Endothelial cell of hepatic sinusoid (primary cell): Measurements from ENCODE around the gene EFCAB14.
"Not testable (repeated sequence)": the region's sequence is repeated elsewhere in the genome, so short reads cannot be mapped to it uniquely, and the experiment has no call there.

ENCODE experiments used
- in situ Hi-C: cut with HindIII; loops from 2 replicates; pipeline ENCODE4 v1.10.0; 2017; ENCODE audit warnings: low sequenced_read_pairs

EFCAB14 gene

DNA sequence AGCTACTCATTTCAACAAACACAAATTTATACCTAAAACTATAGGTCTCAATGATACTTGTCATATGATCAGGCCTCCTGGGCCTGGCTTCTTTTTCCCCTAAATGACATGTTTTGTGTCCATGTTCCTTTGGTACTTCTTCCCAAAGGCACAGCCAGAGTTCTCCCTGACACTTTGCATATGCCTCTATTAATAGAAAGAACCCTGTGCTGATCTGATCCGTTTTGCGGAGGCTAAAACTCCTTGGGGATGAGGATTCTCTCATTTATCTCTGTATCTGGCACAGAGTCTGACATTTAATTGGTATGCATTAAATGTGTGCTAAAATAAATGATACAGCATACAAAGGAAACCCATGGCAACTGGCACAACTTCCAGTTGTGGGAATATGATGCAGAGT lies 62.3 kb downstream of the EFCAB14 start:
- in situ Hi-C loops, result no loop called here

- in situ Hi-C loops, result no loop called here
Observed at GRCh38 chr1:46655848-46656247, 63.1 kb downstream of the EFCAB14 start.

DNA sequence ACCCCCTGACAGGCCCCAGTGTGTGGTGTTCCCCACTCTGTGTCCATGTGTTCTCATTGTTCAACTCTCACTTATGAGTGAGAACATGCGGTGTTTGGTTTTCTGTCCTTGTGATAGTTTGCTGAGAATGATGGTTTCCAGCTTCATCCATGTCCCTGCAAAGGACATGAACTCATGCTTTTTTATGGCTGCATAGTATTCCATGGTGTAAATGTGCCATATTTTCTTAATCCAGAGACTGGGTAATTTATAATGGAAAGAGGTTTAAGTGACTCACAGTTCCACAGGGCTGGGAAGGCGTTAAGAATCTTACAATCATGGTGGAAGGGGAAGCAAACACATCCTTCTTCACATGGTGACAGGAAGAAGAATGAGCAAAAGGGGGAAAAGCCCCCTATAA lies 64.2 kb downstream of the EFCAB14 start:
- in situ Hi-C loops, result not testable (repeated sequence)

- in situ Hi-C loops, result no loop called here
Observed at GRCh38 chr1:46654012-46654411, 64.9 kb downstream of the EFCAB14 start.

DNA sequence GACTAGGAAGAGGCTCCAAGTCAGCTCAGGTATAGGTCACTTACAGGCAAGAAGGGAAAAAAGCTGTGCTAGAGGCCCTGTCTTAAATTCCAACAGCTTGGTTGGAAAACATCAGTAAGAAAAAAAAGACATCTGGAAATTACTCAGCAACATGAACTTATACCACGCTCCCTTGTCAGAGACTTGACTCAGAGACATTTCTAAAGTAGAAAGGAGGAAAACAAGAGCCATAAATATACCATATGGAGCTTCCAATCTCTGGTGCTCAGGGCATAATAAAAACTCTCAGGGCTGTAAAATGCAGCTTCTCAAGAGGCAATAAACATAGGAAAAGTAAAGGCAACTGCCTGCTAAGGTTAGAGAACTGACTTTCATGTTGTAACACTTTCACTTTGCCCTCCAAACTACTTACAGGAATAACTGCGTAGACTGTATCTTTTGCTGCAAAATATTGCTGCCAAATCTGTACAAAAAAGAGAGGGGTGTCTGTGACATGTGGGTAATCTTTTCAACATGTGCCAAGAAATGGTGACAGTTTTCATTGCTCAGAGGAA lies 65.4 kb downstream of the EFCAB14 start:
- in situ Hi-C loops, result no loop called here

- in situ Hi-C loops, result no loop called here
Observed at GRCh38 chr1:46652321-46653100, 66.4 kb downstream of the EFCAB14 start.

- in situ Hi-C loops, result not testable (repeated sequence)
Observed at GRCh38 chr1:46651152-46651551, 67.8 kb downstream of the EFCAB14 start.

GRCh38 chr1:46650491-46650890 lies 68.4 kb downstream of the EFCAB14 start:
- in situ Hi-C loops, result no loop called here

GRCh38 chr1:46649764-46650163 lies 69.2 kb downstream of the EFCAB14 start:
- in situ Hi-C loops, result no loop called here

DNA sequence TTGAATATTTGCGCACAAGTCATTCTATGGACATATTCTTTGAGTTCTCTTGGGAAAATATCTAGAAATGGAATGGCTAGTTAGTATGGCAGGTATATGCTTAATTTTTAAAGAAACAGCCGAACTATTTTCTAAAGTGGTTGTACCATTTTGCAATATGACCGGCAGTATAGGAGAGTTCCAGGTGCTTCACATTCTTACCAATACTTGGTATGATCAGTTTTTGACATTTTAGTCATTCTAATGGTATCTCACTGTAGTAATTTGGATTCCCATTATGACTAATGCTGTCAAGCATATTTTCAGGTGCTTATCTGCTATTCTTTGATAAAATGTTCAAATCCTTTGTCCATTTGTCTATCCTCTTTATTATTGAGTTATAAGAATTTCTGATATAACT lies 71.3 kb downstream of the EFCAB14 start:
- in situ Hi-C loops, result no loop called here

DNA sequence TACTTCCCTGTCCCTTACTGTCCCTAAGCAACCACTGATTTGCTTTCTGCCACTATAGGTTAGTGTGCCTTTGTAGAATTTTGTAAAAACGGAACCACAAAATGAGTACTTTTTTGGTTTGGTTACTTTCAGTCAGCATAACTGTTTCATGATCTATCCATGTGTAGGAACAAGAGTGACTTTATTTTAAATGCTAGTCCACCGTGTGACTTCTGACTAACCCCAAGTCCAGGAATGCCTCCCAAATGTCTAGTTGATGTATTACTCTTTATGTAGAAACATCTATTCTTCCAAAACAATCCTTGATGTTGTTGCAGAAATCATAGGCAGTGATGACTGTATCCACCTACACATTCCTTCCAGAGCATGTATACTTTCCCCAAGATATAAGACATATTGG lies 72.1 kb downstream of the EFCAB14 start:
- in situ Hi-C loops, result no loop called here

DNA sequence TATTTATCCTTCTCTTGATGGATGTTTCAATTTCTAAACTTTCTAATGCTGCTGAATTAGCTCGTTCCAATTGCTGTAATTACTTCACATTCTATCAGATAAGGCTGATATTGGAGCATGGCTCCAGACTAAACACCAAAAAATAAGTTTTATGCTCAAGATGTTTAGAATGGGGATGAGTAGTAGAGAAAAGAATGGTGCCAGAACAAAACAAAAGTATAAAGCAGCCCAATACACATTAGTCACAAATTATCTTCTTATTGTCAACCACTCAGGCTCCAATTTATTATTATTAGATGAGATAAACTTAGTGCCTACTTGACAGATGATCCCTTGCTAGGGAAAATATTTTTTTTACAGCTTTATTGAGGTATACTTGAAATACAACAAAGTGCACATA lies 72.6 kb downstream of the EFCAB14 start:
- in situ Hi-C loops, result no loop called here

DNA sequence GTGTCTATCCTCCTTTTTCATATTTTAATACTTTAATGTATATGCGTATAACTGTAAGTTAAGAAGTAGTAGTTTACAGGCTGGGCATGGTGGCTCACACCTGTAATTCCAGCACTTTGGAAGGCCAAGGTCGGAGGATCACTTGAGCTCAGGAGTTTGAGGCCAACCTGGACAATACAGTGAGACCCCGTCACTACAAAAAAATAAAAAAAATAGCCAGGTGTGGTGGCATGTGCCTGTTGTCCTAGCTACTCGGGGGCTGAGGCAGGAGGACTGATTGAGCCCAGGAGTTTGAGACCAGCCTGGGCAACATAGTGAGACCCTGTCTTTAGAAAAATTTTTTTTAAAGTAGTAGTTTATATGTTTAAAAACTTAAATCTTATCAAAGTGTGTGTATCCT lies 73.1 kb downstream of the EFCAB14 start:
- in situ Hi-C loops, result no loop called here

GRCh38 chr1:46643368-46643775 lies 75.5 kb downstream of the EFCAB14 start:
- in situ Hi-C loops, result no loop called here

GRCh38 chr1:46642115-46642680 lies 76.7 kb downstream of the EFCAB14 start:
- in situ Hi-C loops, result no loop called here

DNA sequence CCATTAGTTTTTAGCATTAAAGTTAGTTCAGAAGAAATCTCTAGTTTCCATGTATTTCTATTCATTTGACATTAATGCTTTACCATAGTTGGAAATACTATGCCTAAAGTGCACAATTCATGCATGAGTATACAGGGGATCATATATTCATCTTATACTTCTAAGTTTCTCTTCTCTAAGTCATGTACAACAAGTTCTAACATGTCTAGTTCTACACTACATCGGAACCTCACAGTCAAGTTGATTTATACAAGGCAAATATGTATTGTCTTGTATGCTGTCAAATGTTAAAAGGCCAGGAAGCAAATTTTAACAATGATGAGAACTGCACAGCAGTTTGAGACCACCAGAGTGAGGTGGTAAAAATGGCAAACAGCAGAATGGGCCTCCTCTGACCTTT lies 79.4 kb downstream of the EFCAB14 start:
- in situ Hi-C loops, result no loop called here

DNA sequence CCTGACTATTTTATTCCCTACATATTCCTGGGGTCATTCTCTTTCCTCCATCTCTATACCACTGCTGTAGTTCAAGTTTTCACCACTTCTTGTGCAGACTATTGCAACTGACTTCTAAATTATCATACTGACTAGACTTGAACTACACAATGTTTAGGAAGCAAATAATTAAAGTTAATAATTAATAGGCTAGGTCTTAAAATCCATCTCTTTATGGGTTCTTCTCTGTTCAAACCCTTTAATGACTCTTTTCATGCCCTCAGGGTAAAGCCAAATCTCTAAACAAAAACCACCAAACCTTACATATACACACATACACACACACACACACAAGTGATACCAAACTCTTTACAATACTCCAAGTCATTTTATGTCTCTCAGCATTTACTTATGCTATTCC lies 80.0 kb downstream of the EFCAB14 start:
- in situ Hi-C loops, result no loop called here

DNA sequence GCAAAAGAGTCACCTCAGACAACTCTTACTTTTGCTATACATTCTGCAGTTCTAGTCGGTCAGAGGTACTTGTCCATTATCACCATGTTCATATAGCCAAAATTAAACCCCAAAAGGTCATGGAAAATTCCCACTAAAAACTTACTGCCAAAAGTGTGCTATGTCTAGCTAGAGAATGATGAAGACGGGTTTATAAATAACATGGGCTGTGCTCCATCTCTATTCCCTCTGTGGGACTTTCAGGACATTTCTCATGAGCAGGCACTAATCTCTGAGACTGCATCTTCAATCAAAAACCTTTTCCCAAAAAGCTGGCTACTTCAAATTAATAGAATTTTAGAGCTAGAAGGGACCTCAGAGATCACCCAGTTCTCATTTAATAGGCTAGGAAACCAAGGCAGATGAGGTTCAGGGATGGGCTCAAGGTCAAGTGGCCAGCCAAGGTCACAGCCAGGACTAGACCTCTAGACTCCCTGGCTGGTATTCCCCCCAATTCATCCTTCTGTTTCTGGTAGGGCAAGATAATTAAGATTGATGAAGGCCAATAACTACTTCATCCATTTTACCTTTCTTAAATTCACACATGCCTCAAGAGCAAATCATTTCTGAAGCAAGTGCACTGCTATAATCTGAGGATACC lies 81.3 kb downstream of the EFCAB14 start:
- in situ Hi-C loops, result no loop called here

- in situ Hi-C loops, result no loop called here
Observed at GRCh38 chr1:46635205-46635604, 83.7 kb downstream of the EFCAB14 start.

DNA sequence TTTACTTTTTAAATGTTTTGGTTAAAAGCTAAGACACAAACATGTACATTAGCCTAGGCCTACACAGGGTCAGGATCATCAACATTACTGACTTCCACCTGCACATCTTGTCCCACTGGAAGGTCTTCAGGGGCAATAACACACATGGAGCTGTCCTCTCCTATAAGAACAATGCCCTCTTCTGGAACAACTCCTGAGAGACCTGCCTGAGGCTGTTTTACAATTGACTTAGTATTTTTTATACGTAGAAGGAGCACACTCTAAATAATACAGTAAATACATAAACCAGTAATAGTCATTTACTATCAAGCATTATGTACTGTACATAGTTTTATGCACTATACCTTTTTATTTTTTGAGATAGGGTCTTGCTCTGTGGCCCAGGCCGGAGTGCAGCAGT lies 88.2 kb downstream of the EFCAB14 start:
- in situ Hi-C loops, result no loop called here
